Measurements from ENCODE around the gene LNX2. TPM values are rescaled to one million over a fixed set of nuclear protein-coding genes. Genes with fewer than 3 reads are reported as not detected.

Gene LNX2
- total RNA-seq, 1 experiment from 2014 or later, result 12.3 TPM

GRCh38 chr13:27638521-27638920 is 18.2 kb upstream of the LNX2 start:
- ChIA-PET POLR2A (interaction anchor here (0.6 to 7.5 kb wide), 8 partner anchors 9 to 213 kb away, joined by 3 to 108 read pairs (median 4); partner anchors contain the start of genes LNX2 and POLR1D), CTCF (interaction anchor here (0.6 to 2.1 kb wide), 5 partner anchors 13 to 213 kb away, joined by 3 to 8 read pairs (median 5); partner anchors contain the start of gene POLR1D)
- Mint-ChIP-seq H3K9me3 (ENCODE audit: unreplicated experiment) (no peaks in the 10 kb centered on the region), H3K4me3 (ENCODE audit: unreplicated experiment) (no peak overlapping the region), H3K27me3 (ENCODE audit: insufficient read depth, unreplicated experiment) (no peaks in the 10 kb centered on the region), H3K36me3 (ENCODE audit: insufficient read depth, unreplicated experiment) (no peaks in the 10 kb centered on the region), H3K27ac (ENCODE audit: low read depth, unreplicated experiment) (peak overlapping the region; percentile 63), H3K4me1 (ENCODE audit: insufficient read depth, unreplicated experiment) (peaks cover 47% of the 10 kb centered on the region)
- BruUV-seq (replicated peaks), result no TSS peak
- intact Hi-C loops (cut with micrococcal nuclease), result no loop called here
- TF ChIP-seq CTCF (IDR thresholded peaks at IDR 0.05; ENCODE audit: unreplicated experiment), result no peak
- DNase-seq (ENCODE audit: unreplicated experiment), result no peak

- POLR2A ChIA-PET, result interaction anchor here (0.6 to 7.5 kb wide), 6 partner anchors 9 to 18 kb away, joined by 3 to 108 read pairs (median 4); partner anchors contain the start of genes LNX2 and POLR1D
- Mint-ChIP-seq H3K27ac (ENCODE audit: low read depth, unreplicated experiment) (no peak overlapping the region), H3K4me3 (ENCODE audit: unreplicated experiment) (no peak overlapping the region), H3K4me1 (ENCODE audit: insufficient read depth, unreplicated experiment) (peaks cover 42% of the 10 kb centered on the region), H3K36me3 (ENCODE audit: insufficient read depth, unreplicated experiment) (no peaks in the 10 kb centered on the region), H3K27me3 (ENCODE audit: insufficient read depth, unreplicated experiment) (no peaks in the 10 kb centered on the region), H3K9me3 (ENCODE audit: unreplicated experiment) (no peaks in the 10 kb centered on the region)
- intact Hi-C loops (cut with micrococcal nuclease), result no loop called here
- TF ChIP-seq CTCF (IDR thresholded peaks at IDR 0.05; ENCODE audit: unreplicated experiment), result no peak
- BruUV-seq (replicated peaks), result no TSS peak
- CTCF ChIA-PET, result interaction anchor here (0.6 to 2.1 kb wide), 4 partner anchors 16 to 212 kb away, joined by 3 to 8 read pairs (median 6); partner anchors contain the start of gene POLR1D
- no peak for DNase-seq (ENCODE audit: unreplicated experiment)
These were observed 17.7 kb upstream of the LNX2 start for GRCh38 chr13:27638001-27638400.

GRCh38 chr13:27637289-27637626 is 16.9 kb upstream of the LNX2 start:
- Mint-ChIP-seq H3K4me3 (ENCODE audit: unreplicated experiment) (no peak overlapping the region), H3K27ac (ENCODE audit: low read depth, unreplicated experiment) (no peak overlapping the region), H3K4me1 (ENCODE audit: insufficient read depth, unreplicated experiment) (peaks cover 42% of the 10 kb centered on the region), H3K27me3 (ENCODE audit: insufficient read depth, unreplicated experiment) (no peaks in the 10 kb centered on the region), H3K36me3 (ENCODE audit: insufficient read depth, unreplicated experiment) (peaks cover 7% of the 10 kb centered on the region), H3K9me3 (ENCODE audit: unreplicated experiment) (no peaks in the 10 kb centered on the region)
- ChIA-PET POLR2A (interaction anchor here (0.6 to 1.3 kb wide), 6 partner anchors 10 to 186 kb away, joined by 3 to 8 read pairs (median 4); partner anchors contain the start of gene LNX2), CTCF (interaction anchor here (2.1 kb wide), 1 partner anchor 15 kb away, joined by 7 read pairs; the partner anchor contains the start of gene POLR1D)
- no peak for DNase-seq (ENCODE audit: unreplicated experiment)
- no peak for TF ChIP-seq CTCF (IDR thresholded peaks at IDR 0.05; ENCODE audit: unreplicated experiment)
- intact Hi-C loops (cut with micrococcal nuclease), result no loop called here
- BruUV-seq (replicated peaks), result no TSS peak

- H3K4me3 Mint-ChIP-seq (ENCODE audit: unreplicated experiment), result no peak overlapping the region
- peaks cover 40% of the 10 kb centered on the region for H3K4me1 Mint-ChIP-seq (ENCODE audit: insufficient read depth, unreplicated experiment)
- H3K27ac Mint-ChIP-seq (ENCODE audit: low read depth, unreplicated experiment), result no peak overlapping the region
- no peak for TF ChIP-seq CTCF (IDR thresholded peaks at IDR 0.05; ENCODE audit: unreplicated experiment)
- no peak for DNase-seq (ENCODE audit: unreplicated experiment)
- CTCF ChIA-PET, result interaction anchor here (2.1 kb wide), 1 partner anchor 14 kb away, joined by 7 read pairs; the partner anchor contains the start of gene POLR1D
- no peaks in the 10 kb centered on the region for H3K27me3 Mint-ChIP-seq (ENCODE audit: insufficient read depth, unreplicated experiment)
- POLR2A ChIA-PET, result interaction anchor here (0.7 to 1.3 kb wide), 4 partner anchors 16 to 186 kb away, joined by 3 to 8 read pairs (median 4); partner anchors contain the start of gene LNX2
- no TSS peak for BruUV-seq (replicated peaks)
- peaks cover 7% of the 10 kb centered on the region for H3K36me3 Mint-ChIP-seq (ENCODE audit: insufficient read depth, unreplicated experiment)
- intact Hi-C loops (cut with micrococcal nuclease), result no loop called here
- H3K9me3 Mint-ChIP-seq (ENCODE audit: unreplicated experiment), result no peaks in the 10 kb centered on the region
These were observed 16.4 kb upstream of the LNX2 start for GRCh38 chr13:27636589-27637288.

Data from MCF 10A (cell line).